IPS-15b (cell line): Measurements from ENCODE around the gene SLC25A26.
"Not testable (repeated sequence)": the region's sequence is repeated elsewhere in the genome, so short reads cannot be mapped to it uniquely, and the experiment has no call there.

Experiments used
- H3K27me3 ChIP-seq: one replicate; pipeline ENCODE4 v1.6.1; 2013; ENCODE audit warnings: low read length; ENCODE audit not compliant: control insufficient read depth, insufficient read depth
- H3K36me3 ChIP-seq: one replicate; pipeline ENCODE4 v1.6.1; 2013; ENCODE audit warnings: low read length; ENCODE audit not compliant: control insufficient read depth, insufficient read depth
- H3K4me1 ChIP-seq: one replicate; pipeline ENCODE4 v1.6.1; 2013; ENCODE audit warnings: mild to moderate bottlenecking, low read length; ENCODE audit not compliant: control insufficient read depth, insufficient read depth
- H3K4me3 ChIP-seq: one replicate; pipeline ENCODE4 v1.5.1; 2013; ENCODE audit warnings: low read depth, low read length
- H3K9ac ChIP-seq: one replicate; pipeline ENCODE4 v1.6.1; 2013; ENCODE audit warnings: low read depth, mild to moderate bottlenecking, low read length
- H3K9me3 ChIP-seq: one replicate; pipeline ENCODE4 v1.6.1; 2013; ENCODE audit warnings: mild to moderate bottlenecking, low read length; ENCODE audit not compliant: control insufficient read depth, insufficient read depth

Gene SLC25A26

GRCh38 chr3:66299891-66300290 is 79.1 kb downstream of the SLC25A26 start:
- Histone ChIP-seq H3K27me3 (no peaks in the 10 kb centered on the region), H3K9ac (no peak overlapping the region), H3K36me3 (no peaks in the 10 kb centered on the region), H3K4me1 (no peaks in the 10 kb centered on the region), H3K4me3 (no peak overlapping the region), H3K9me3 (no peaks in the 10 kb centered on the region)

GRCh38 chr3:66302288-66302687 is 81.5 kb downstream of the SLC25A26 start:
- Histone ChIP-seq H3K9me3 (no peaks in the 10 kb centered on the region), H3K4me1 (no peaks in the 10 kb centered on the region), H3K9ac (no peak overlapping the region), H3K27me3 (no peaks in the 10 kb centered on the region), H3K4me3 (no peak overlapping the region), H3K36me3 (no peaks in the 10 kb centered on the region)

DNA sequence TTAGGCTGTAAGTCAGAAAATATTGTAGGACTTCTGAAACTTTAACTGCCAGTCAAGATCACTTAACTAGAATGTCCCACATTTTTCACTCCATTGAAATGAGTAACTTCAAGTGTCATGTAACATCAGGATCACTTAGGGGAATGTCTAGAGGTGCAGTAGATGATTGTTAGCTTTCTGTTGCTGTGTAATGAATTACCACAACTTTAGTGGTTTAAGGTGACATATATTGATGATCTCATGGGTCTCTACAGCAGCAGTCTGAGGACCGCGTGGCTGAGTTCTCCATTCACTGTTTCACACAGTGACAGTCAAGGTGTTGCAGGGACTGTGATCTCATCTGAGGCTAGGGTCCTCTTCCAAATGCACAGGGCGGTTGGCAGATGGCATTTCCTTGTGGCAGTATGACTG is 82.7 kb downstream of the SLC25A26 start:
- H3K9ac ChIP-seq: no peak overlapping the region
- no peak overlapping the region for H3K4me3 ChIP-seq
- H3K4me1 ChIP-seq: no peaks in the 10 kb centered on the region
- no peaks in the 10 kb centered on the region for H3K9me3 ChIP-seq
- H3K27me3 ChIP-seq: no peaks in the 10 kb centered on the region
- H3K36me3 ChIP-seq: no peaks in the 10 kb centered on the region

DNA sequence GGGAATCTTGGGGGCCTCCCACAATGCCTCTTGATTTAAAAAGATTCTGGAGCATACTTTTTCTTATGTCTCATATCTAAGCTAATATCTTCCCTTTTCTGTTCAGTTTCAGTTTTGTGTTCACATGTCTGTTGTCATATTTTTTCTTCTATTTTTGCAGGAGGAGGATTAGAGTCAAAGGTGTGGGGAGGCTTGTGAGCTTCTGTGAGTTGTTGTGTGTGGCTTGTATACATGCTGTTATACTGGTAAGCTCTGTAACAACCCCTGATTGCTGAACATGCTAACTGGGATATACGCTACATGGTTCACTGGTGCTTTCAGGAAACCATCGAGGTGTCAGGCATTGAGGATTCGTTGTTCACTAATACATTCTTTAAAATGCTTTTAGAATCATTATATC is 83.5 kb downstream of the SLC25A26 start:
- Histone ChIP-seq H3K9me3 (no peaks in the 10 kb centered on the region), H3K4me1 (no peaks in the 10 kb centered on the region)

GRCh38 chr3:66306086-66306485 is 85.3 kb downstream of the SLC25A26 start:
- not testable (repeated sequence) for H3K4me3 ChIP-seq, H3K36me3 ChIP-seq, H3K9ac ChIP-seq, H3K27me3 ChIP-seq, H3K4me1 ChIP-seq, H3K9me3 ChIP-seq

More for the DNA sequence above, 83.5 kb downstream of the SLC25A26 start:
- H3K9ac ChIP-seq: no peak overlapping the region
- no peaks in the 10 kb centered on the region for H3K36me3 ChIP-seq
- H3K4me3 ChIP-seq: no peak overlapping the region
- H3K27me3 ChIP-seq: no peaks in the 10 kb centered on the region

GRCh38 chr3:66306991-66307390 is 86.2 kb downstream of the SLC25A26 start:
- not testable (repeated sequence) for H3K27me3 ChIP-seq, H3K4me3 ChIP-seq, H3K36me3 ChIP-seq, H3K9ac ChIP-seq, H3K9me3 ChIP-seq, H3K4me1 ChIP-seq

DNA sequence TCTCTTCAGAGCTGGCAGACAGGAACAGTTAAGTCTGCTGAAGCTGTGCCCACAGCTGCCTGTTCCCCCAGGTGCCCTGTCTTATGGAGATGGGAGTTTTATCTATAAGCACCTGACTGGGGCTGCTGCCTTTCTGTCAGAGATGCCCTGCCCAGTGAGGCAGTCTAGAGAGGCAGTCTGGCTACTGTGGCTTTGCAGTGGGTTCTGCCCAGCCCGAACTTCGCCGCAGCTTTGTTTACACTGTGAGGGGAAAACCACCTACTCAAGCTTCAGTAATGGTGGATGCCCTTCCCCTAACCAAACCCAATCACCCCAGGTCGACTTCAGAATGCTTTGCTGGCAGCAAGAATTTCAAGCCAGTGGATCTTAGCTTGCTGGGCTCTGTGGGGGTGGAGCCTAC is 91.2 kb downstream of the SLC25A26 start:
- Histone ChIP-seq H3K4me1 (no peaks in the 10 kb centered on the region), H3K4me3 (no peak overlapping the region), H3K9me3 (no peaks in the 10 kb centered on the region), H3K36me3 (no peaks in the 10 kb centered on the region), H3K27me3 (no peaks in the 10 kb centered on the region), H3K9ac (no peak overlapping the region)

GRCh38 chr3:66314455-66314854 is 93.7 kb downstream of the SLC25A26 start:
- H3K4me3 ChIP-seq: no peak overlapping the region
- no peaks in the 10 kb centered on the region for H3K9me3 ChIP-seq
- no peaks in the 10 kb centered on the region for H3K36me3 ChIP-seq
- H3K27me3 ChIP-seq: no peaks in the 10 kb centered on the region
- H3K9ac ChIP-seq: no peak overlapping the region
- H3K4me1 ChIP-seq: no peaks in the 10 kb centered on the region

DNA sequence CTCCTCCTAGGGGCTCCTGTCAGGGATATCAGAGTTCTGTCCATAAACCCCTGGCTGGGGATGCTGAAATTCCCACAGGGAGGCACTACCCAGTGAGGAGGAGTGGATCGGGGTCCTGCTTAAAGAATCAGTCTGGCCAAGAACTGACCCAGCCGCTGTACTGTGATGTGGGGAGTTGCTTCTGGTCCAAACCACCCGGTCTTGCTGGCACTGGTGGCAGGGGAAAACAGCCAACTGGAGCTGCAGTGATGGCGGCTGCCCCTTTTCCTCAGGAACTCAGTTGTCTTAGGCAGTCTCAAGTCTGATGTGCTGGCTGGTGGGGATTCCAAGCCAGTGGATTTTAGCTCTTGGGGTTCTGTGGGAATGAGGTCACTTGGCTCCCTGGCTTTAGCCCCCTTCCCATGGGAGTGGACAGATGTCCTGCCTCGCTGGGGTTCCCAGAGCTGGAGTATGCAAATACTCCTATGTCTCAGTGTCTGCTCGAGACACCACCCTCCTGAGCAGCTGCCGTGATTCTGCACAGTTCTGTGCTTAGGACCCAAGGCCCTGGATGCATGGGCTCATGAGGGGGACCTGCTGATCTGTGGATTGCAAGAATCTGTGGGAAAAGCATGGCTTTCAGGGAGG is 97.1 kb downstream of the SLC25A26 start:
- Histone ChIP-seq H3K9me3 (no peaks in the 10 kb centered on the region), H3K36me3 (no peaks in the 10 kb centered on the region), H3K4me3 (no peak overlapping the region), H3K27me3 (no peaks in the 10 kb centered on the region), H3K4me1 (peaks cover 14% of the 10 kb centered on the region), H3K9ac (no peak overlapping the region)

GRCh38 chr3:66320390-66320789 is 99.6 kb downstream of the SLC25A26 start:
- Histone ChIP-seq H3K27me3 (no peaks in the 10 kb centered on the region), H3K4me1 (peaks cover 14% of the 10 kb centered on the region), H3K36me3 (no peaks in the 10 kb centered on the region), H3K4me3 (no peak overlapping the region), H3K9me3 (no peaks in the 10 kb centered on the region), H3K9ac (no peak overlapping the region)

DNA sequence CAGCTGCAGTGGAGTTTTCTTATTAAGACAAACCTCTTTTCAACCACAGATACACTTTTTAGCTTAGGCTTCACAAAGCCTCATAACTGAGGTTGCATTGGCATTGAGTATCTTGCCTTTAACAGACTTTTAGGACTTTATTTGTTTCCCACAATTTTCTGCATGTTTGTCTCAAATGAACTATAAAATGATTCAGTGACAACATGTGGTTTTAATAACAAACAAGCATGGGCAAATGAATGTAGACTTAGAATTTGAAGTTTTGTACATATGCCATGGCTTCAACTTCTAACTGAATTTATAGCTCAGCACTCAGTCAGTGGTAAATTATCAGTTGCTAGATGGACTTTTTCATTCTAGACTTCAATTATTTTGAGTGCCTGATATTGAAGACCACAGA is 101.6 kb downstream of the SLC25A26 start:
- H3K4me1 ChIP-seq: peaks cover 14% of the 10 kb centered on the region
- H3K9me3 ChIP-seq: no peaks in the 10 kb centered on the region
- no peak overlapping the region for H3K4me3 ChIP-seq
- H3K9ac ChIP-seq: no peak overlapping the region
- no peaks in the 10 kb centered on the region for H3K36me3 ChIP-seq
- no peaks in the 10 kb centered on the region for H3K27me3 ChIP-seq

- H3K9me3 ChIP-seq: no peaks in the 10 kb centered on the region
- H3K4me3 ChIP-seq: no peak overlapping the region
- no peak overlapping the region for H3K9ac ChIP-seq
- H3K27me3 ChIP-seq: no peaks in the 10 kb centered on the region
- H3K36me3 ChIP-seq: no peaks in the 10 kb centered on the region
- peaks cover 8% of the 10 kb centered on the region for H3K4me1 ChIP-seq
These were observed 105.5 kb downstream of the SLC25A26 start for GRCh38 chr3:66326340-66326739.
